ENCODE measurements around the gene ESF1.

- TF ChIP-seq YY1 (IDR thresholded peaks at IDR 0.05; ENCODE audit: insufficient read depth, insufficient read length) (no peak), ZNF274 (IDR thresholded peaks at IDR 0.05; ENCODE audit: low read depth, low read length) (no peak)
Observed at GRCh38 chr20:13831476-13831875, 46.8 kb upstream of the ESF1 start.
